GM08714 (cell line): ENCODE measurements around the gene REPIN1.
A peak's percentile ranks its signal among the peaks of the same experiment; 100 is the strongest.
"Not testable (repeated sequence)": the region's sequence is repeated elsewhere in the genome, so short reads cannot be mapped to it uniquely, and the experiment has no call there.

Experiments used
- H3K4me3 ChIP-seq: fragments of 200-500 bp; sonication (Bioruptor generic); 2 replicates; pipeline ENCODE4 v1.5.1; 2014; ENCODE audit warnings: mild to moderate bottlenecking, low read length, inconsistent platforms
- ZNF274 ChIP-seq: IDR thresholded peaks from 2 replicates; pipeline ENCODE4 v1.6.1; 2012; ENCODE audit warnings: mild to moderate bottlenecking, low read depth, low read length

REPIN1 gene

DNA sequence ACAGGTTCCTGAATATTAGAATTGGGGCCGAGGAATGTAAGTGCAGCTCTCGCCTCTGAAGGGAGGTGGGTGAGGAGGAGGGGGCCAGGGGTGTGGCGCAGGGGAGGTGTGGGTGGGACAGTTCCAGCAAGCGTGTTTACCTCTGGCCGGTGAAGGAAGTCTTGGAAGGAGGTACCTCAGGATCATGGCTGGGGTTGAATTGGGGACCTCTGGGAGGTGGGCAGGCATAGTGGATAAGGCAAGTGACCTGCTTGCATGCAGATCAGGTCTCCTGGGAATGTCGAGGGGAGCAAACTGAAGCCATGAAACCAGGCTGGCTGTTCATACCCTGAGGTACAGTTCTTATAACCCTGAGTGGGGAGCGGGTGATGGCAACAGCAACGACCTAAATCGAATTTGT, 12.5 kb downstream of the REPIN1 start:
- H3K4me3 ChIP-seq = peak overlapping the region; percentile 91; the same call in 1 of the 2 replicates
- no peak for TF ChIP-seq ZNF274

DNA sequence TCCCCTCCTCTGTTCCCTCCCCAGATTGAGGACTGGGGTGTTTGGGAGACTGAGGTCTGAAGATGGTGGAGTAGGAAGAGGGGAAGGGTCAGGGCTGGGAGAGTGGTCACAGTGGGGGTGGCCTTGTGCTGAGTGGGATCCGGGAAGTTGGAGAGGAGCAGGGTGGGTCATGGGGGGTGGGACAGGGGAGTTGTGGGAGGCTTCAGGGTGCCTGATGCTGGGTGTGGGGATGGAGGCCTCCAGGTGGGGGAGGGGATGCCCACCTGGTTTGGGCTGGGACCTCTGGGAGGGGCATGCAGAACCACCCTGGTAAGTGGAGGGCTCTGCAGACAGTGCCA, 13.1 kb downstream of the REPIN1 start:
- no peak overlapping the region for H3K4me3 ChIP-seq
- no peak for TF ChIP-seq ZNF274

GRCh38 chr7:150382123-150382843, 13.7 kb downstream of the REPIN1 start:
- no peak for TF ChIP-seq ZNF274

DNA sequence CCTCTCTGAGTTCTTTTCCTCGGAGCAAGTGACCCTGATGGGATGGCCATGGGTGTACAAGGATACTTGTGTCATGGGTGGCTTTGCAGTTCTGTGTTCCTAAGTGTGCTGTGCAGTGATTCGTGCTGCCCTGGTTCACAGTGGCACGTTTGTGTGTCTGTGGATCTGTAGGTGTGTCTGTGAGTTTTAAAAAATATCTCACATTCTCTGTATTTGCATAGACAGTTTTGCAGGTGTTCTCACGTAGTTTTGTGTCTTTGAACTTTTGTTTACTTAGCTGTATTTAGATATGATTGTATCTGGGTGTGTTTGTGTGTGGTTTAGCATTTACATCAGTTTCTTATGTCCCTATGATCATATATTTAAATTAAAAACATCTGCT, 14.2 kb downstream of the REPIN1 start:
- no peak for TF ChIP-seq ZNF274
- H3K4me3 ChIP-seq = no peak overlapping the region

More at GRCh38 chr7:150382123-150382843, 13.7 kb downstream of the REPIN1 start:
- no peak overlapping the region for H3K4me3 ChIP-seq

DNA sequence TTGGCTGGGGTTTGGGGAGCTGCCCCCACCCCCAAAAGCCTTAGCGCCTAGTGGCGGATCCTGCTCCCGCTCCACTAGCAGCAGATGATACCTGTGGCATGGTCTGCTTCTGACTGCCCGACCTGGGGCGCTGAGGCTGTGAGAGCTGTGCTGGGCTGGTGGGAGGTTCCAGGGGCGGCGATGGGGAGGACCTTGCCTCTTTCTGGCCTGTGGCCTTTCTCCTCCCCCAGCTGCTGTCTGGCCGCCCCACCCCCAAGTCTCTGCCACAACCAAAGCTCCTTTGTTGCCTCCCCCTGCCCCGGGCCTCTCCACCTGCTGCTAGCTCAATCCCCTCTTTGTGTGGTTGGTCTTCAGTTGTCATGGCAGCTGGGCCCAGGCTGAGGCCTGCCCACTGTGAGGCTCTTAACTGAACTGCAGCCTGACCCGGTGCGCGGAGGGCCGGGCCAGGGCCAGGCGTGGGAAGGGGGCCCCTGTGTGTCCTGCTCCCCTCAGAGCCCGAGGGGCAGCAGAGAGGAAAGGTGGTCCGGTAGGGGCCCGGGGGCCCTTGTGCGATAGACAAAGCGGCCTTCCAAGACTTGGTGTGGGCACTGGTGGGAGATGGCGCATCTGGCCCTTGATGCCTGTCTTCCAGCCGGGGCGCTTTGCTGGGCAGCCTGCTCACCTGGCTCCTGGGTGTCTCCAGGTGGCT, 15.2 kb downstream of the REPIN1 start:
- no peak for TF ChIP-seq ZNF274
- no peak overlapping the region for H3K4me3 ChIP-seq

DNA sequence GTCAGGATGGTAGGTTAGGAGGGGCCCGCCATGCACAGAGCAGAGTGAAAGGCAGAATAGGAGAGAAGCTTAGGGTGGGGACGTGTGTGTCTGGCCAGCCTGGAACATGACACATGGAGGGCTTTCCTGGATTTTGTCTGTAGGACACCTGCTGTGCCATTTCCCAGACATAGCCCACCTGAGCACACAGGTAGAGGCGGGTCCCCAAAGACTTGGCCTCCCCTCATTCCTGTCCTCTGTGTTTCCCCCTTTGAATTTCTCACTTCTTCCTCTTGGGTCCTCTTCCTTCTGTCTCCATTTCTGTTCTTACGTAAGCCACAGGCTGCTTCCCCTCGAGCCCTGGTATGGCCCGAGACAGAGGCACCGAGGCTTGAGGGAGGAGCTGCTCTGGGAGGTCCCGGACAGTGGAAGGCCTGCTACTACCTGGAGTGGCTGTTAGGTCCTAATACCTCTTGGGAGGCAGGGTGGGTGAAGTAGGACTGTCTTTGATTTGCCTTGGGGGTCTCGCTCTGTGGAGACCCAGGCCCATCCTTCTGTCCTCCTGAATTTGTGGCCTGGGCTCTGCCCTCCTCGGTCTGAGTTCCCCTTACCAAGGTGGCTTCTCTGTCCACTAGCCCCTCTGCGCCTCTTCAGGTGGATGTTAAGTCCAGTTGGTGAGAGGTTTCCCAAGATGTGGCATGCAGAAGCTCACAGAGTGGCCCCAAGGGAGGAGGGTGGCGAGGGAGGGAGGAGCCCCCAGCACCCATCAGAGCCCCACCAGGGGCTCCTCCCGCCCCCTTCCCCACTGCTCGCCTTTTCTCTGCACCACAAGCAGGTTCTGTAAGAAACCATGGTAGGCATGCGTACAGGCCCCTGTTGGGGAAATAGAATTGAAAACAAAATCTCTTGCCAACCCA, 16.0 kb downstream of the REPIN1 start:
- TF ChIP-seq ZNF274 = no peak
- no peak overlapping the region for H3K4me3 ChIP-seq

DNA sequence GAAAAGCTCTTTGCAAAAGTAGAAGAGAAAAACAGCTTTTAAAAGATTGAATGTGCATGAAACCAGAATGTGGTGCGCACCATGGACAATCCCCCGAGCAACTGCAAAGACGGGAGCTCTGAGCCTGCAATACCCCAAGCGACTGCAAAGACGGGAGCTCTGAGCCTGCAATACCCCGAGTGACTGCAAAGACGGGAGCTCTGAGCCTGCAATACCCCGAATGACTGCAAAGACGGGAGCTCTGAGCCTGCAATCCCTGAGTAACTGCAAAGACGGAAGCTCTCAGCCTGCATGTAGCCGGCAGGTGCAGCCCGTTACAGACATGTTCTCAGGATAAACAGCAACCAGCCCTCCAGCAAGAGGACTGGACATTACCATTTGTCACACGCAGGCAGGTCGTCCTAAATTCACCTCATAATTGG, 16.7 kb downstream of the REPIN1 start:
- TF ChIP-seq ZNF274 = no peak
- no peak overlapping the region for H3K4me3 ChIP-seq

GRCh38 chr7:150385884-150386283, 17.3 kb downstream of the REPIN1 start:
- not testable (repeated sequence) for H3K4me3 ChIP-seq

DNA sequence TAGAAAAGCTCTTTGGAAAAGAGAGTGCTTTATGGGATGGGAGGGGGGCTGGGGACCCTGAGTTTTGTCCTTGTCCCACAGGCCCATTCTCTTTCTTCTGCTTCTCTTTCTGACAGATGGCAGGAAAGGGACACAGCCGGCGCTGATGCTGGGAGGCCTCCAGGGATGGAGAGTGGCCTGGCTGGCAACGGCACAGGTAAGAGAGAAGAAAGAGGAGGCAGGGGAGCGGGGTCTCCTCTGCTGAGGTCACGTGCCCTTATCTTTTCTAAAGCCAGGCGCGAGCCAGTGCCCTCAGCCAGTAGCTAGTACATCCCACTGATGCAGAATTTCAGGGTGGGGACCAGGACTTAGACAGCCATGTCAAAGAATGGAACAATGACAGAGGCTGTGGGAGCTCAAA, 19.7 kb downstream of the REPIN1 start:
- no peak overlapping the region for H3K4me3 ChIP-seq
- TF ChIP-seq ZNF274 = no peak

DNA sequence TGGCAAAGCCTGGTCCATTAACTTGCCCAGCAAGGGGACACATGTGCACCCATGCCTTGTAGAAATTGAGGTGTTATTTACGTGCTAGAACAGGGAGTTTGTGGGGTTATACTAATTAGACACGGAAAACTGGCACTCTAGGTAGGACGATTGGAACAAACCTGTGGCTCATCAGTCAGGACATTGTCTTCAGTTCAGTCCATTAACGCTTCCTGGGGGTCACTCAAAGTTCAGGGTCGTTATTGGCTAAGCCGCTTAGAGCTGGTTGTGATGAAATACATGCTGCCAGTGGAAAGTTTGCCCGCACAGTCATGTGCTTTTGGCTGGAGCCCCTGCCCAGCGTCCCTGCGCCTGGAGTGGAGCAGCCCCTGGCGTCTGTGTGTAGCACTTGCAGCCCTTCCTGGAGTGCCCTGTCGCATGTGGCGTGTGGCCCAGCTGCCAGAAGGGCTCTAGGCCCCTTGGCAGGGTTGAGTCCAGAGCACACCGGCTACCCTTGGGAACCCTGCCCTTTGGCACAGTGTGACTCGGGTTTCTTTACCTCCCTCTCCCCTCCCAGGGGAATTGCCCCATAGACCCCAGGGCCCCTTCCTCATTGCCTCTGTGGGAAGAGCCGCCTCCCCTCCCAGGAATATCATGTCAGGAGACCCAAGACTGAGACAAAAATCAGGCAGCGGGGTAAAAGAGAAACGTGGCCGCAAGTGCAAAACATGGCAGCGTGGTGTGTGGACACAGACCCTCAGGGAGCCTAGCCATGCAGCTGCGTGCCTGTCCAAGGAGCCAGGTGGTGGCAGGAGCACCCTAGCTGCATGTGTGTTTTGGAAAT, 20.3 kb downstream of the REPIN1 start:
- no peak overlapping the region for H3K4me3 ChIP-seq
- TF ChIP-seq ZNF274 = no peak

GRCh38 chr7:150389532-150389816, 20.9 kb downstream of the REPIN1 start:
- no peak overlapping the region for H3K4me3 ChIP-seq
- no peak for TF ChIP-seq ZNF274

- no peak for TF ChIP-seq ZNF274
- H3K4me3 ChIP-seq = no peak overlapping the region
These were observed 21.6 kb downstream of the REPIN1 start for GRCh38 chr7:150390205-150390604.

DNA sequence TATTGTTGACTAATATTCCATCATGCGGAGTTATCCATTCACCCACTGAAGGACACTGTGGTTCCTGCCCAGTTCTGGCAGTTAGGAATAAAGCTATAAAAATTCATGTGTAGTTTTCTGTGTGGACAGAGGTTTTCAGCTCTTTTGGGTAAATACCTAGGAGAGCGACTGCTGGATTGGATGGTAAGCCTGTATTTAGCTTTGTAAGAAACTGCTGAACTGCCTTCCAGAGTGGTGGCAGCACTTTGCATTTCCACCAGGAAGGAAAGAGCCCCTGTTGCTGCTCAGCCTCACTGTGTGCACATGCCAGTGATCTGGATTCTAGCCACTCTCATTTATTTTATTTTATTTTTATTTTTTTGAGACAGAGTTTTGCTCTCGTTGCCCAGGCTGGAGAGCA, 24.7 kb downstream of the REPIN1 start:
- H3K4me3 ChIP-seq = no peak overlapping the region
- TF ChIP-seq ZNF274 = no peak

DNA sequence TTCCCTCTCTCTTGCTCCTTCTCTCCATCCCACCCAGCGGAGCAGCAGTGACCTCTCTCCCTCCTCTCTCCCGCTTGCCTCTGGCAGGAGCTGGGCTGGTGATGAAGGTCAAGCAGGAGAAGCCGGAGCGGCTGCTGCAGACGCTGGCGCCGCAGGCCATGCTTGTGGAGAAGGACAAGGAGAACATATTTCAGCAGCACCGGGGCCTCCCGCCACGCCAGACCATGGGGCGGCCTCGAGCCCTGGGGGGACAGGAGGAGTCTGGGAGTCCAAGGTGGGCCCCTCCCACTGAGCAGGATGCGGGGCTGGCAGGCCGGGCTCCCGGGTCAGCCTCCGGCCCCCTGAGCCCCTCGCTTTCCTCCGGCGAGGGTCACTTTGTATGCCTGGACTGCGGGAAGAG, 27.8 kb downstream of the REPIN1 start:
- no peak for TF ChIP-seq ZNF274
- H3K4me3 ChIP-seq = no peak overlapping the region

DNA sequence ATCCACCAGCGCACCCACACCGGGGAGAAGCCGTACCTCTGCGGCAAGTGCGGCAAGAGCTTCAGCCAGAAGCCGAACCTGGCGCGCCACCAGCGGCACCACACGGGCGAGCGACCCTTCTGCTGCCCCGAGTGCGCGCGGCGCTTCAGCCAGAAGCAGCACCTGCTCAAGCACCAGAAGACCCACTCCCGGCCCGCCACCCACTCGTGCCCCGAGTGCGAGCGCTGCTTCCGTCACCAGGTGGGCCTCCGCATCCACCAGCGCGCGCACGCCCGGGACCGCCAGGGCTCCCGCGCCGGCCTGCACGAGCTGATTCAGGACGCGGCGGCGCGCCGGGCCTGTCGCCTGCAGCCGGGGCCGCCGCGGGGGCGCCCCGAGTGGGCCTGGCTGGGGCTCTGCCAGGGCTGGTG, 28.2 kb downstream of the REPIN1 start:
- H3K4me3 ChIP-seq = no peak overlapping the region
- TF ChIP-seq ZNF274 = no peak
